HL-60 (cell line): ENCODE measurements around the gene EIF5.

Experiments
- DNase-seq, 2 experiments: peaks; one replicate each; pipeline ENCODE4 v3.0.0-alpha.2; 2010 to 2020; ENCODE audit warnings: low read depth in 1 of 2, low spot score in 1 of 2
- H3K27ac ChIP-seq: fragments of 250-450 bp; sonication (Bioruptor Pico); replicated peaks from 2 replicates; pipeline ENCODE4 v1.5.1; 2020; ENCODE audit warnings: mild to moderate bottlenecking, moderate library complexity
- H3K27me3 ChIP-seq: fragments of 250-450 bp; sonication (Bioruptor Pico); 2 replicates; pipeline ENCODE4 v1.5.1; 2021; ENCODE audit warnings: mild to moderate bottlenecking, moderate library complexity; ENCODE audit not compliant: insufficient read depth, poor library complexity, severe bottlenecking
- H3K4me3 ChIP-seq: replicated peaks from 2 replicates; pipeline ENCODE4 v1.5.1; 2011; ENCODE audit warnings: mild to moderate bottlenecking, control low read depth, low read length; ENCODE audit not compliant: insufficient read depth
- GABPA ChIP-seq: IDR thresholded peaks from 2 replicates; pipeline ENCODE4 v1.6.1; 2012; ENCODE audit warnings: low read depth
- POLR2AphosphoS5 ChIP-seq: IDR thresholded peaks from 2 replicates; pipeline ENCODE4 v1.6.1; 2012; ENCODE audit warnings: low read depth
- REST ChIP-seq: IDR thresholded peaks from 2 replicates; pipeline ENCODE4 v1.6.1; 2012; ENCODE audit warnings: low read depth; ENCODE audit not compliant: insufficient replicate concordance
- SPI1 ChIP-seq: IDR thresholded peaks from 2 replicates; pipeline ENCODE4 v1.6.1; 2012; ENCODE audit warnings: low read depth, mild to moderate bottlenecking, borderline replicate concordance
- TF ChIP-seq, protein P1 (sequence below): IDR thresholded peaks from one replicate; pipeline ENCODE4 v1.5.1; 2011; ENCODE audit warnings: low read length, control low read depth, inconsistent platforms; ENCODE audit not compliant: insufficient read depth

Gene EIF5

DNA sequence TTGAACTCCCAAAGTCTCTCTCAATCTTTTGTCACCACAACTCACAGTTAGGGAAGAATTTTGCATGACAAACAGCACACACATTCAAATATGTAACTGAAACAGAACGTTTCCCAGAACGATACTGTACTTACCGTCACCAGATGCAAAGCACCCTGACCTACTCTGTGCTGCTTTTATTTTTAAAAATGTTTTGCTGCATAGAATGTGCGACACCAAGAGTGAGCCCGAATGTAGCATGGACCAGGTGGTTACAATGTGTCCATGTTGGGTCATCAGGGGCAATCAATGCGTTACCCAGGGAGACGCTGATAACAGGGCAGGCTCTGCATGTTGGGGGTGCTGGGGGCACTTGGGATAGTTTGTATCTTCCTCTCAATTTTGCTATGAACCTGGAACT, 14.6 kb upstream of the EIF5 start:
- Histone ChIP-seq H3K27ac (no peak overlapping the region), H3K4me3 (no peak overlapping the region), H3K27me3 (no peaks in the 10 kb centered on the region)
- TF ChIP-seq POLR2AphosphoS5 (no peak), SPI1 (no peak), REST (no peak), GABPA (no peak)
- TF ChIP-seq, protein P1, sequence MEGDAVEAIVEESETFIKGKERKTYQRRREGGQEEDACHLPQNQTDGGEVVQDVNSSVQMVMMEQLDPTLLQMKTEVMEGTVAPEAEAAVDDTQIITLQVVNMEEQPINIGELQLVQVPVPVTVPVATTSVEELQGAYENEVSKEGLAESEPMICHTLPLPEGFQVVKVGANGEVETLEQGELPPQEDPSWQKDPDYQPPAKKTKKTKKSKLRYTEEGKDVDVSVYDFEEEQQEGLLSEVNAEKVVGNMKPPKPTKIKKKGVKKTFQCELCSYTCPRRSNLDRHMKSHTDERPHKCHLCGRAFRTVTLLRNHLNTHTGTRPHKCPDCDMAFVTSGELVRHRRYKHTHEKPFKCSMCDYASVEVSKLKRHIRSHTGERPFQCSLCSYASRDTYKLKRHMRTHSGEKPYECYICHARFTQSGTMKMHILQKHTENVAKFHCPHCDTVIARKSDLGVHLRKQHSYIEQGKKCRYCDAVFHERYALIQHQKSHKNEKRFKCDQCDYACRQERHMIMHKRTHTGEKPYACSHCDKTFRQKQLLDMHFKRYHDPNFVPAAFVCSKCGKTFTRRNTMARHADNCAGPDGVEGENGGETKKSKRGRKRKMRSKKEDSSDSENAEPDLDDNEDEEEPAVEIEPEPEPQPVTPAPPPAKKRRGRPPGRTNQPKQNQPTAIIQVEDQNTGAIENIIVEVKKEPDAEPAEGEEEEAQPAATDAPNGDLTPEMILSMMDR: no peak
- DNase-seq: no peak

DNA sequence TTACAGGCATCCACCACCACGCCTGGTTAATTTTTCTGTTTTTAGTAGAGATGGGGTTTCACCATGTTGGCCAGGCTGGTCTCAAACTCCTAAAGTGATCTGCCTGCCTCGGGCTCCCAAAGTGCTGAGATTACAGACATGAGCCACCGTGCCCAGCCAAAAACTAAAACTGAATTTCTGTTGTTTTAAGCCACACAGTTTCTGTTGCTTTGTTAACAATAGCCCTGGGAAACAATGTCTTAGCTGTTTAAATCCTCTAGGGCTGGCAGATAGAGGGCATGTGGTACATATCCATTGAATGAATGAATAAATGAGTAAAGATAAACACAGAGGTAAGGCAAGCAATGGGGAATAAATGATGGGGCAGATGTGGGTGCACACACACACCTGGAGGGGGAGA, 8.0 kb upstream of the EIF5 start:
- Histone ChIP-seq H3K4me3 (no peak overlapping the region), H3K27me3 (no peaks in the 10 kb centered on the region), H3K27ac (no peak overlapping the region)
- no peak for DNase-seq
- no peak for TF ChIP-seq POLR2AphosphoS5
- TF ChIP-seq REST: no peak
- TF ChIP-seq SPI1: no peak
- no peak for TF ChIP-seq GABPA
- TF ChIP-seq, protein P1: no peak

DNA sequence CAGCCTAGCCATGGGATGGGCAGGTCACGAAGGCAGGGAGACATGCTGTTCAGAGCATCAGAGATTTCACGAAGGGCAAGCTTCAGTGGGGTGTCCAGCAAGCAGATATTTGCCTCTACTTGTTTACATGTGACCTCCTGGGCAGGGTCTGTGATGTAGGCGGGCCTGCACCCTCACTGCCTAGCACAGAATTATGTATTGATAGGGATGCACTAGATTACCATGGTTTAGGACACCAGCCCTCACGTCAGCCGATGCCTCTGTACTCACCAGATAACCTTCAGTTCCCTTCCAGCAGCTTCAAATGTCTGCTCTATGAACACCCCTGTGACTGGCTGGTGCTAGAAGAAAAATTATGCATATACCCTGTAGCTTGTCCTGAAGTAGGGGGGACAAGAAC, 5.1 kb upstream of the EIF5 start:
- Histone ChIP-seq H3K27ac (no peak overlapping the region), H3K4me3 (no peak overlapping the region), H3K27me3 (no peaks in the 10 kb centered on the region)
- no peak for DNase-seq
- TF ChIP-seq POLR2AphosphoS5: no peak
- TF ChIP-seq REST: no peak
- no peak for TF ChIP-seq SPI1
- TF ChIP-seq, protein P1: no peak
- TF ChIP-seq GABPA: no peak
